Neural cell (in vitro differentiated cells): ENCODE measurements around the gene TUBB8B.
"Not testable (repeated sequence)": the region's sequence is repeated elsewhere in the genome, so short reads cannot be mapped to it uniquely, and the experiment has no call there.

Experiments used
- CTCF ChIP-seq: fragments of 450-650 bp; IDR thresholded peaks from 2 replicates; pipeline ENCODE4 v1.5.1; 2014; ENCODE audit warnings: antibody characterized with exemption, mild to moderate bottlenecking, moderate library complexity; ENCODE audit not compliant: poor library complexity, severe bottlenecking
- EP300 ChIP-seq: fragments of 450-650 bp; conservative IDR thresholded peaks from 2 replicates; pipeline ENCODE4 v1.6.1; 2014; ENCODE audit warnings: antibody characterized with exemption, mild to moderate bottlenecking, moderate library complexity; ENCODE audit not compliant: poor library complexity, severe bottlenecking
- POLR2AphosphoS5 ChIP-seq: IDR thresholded peaks from 2 replicates; pipeline ENCODE4 v1.6.1; 2012
- RAD21 ChIP-seq: fragments of 450-650 bp; conservative IDR thresholded peaks from 2 replicates; pipeline ENCODE4 v1.6.1; 2014; ENCODE audit warnings: antibody characterized with exemption, mild to moderate bottlenecking, moderate library complexity
- REST ChIP-seq: IDR thresholded peaks from 2 replicates; pipeline ENCODE4 v1.6.1; 2012; ENCODE audit warnings: borderline replicate concordance

DNA sequence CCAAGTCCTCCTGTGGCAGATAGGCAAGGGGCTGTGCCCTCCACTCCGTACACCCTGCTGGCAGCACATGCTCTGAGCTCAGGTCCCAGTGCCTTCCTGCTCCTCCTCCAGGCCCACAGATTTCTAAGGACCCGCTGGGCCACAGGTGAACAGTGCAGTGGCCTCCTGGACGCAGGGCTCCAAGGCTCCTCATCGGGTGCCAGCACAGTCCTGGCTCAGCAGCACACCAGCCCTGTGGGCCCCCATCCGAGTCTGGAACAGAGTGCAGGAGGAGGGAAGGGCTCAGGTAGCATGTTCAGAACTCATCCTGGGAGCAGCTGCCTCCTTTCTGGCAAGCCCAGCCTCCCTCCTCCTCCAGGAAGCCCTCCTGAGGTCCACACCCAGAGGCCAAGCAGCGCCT lies 30.8 kb upstream of the TUBB8B start:
- not testable (repeated sequence) for TF ChIP-seq POLR2AphosphoS5, CTCF, REST, EP300, RAD21
